GM10266 (cell line): ENCODE data around the gene SLC3A2.
"Not testable (repeated sequence)": the region's sequence is repeated elsewhere in the genome, so short reads cannot be mapped to it uniquely, and the experiment has no call there.

Experiments used
- DNase-seq: peaks from one replicate; pipeline ENCODE4 v3.0.0; 2012; ENCODE audit errors: extremely low spot score
- TF ChIP-seq, protein P1 (sequence below): IDR thresholded peaks from 2 replicates; pipeline ENCODE4 v1.5.1; 2012; ENCODE audit warnings: mild to moderate bottlenecking, low read depth; ENCODE audit not compliant: control insufficient read depth, insufficient read depth; ENCODE audit errors: missing control alignments

Gene SLC3A2

DNA sequence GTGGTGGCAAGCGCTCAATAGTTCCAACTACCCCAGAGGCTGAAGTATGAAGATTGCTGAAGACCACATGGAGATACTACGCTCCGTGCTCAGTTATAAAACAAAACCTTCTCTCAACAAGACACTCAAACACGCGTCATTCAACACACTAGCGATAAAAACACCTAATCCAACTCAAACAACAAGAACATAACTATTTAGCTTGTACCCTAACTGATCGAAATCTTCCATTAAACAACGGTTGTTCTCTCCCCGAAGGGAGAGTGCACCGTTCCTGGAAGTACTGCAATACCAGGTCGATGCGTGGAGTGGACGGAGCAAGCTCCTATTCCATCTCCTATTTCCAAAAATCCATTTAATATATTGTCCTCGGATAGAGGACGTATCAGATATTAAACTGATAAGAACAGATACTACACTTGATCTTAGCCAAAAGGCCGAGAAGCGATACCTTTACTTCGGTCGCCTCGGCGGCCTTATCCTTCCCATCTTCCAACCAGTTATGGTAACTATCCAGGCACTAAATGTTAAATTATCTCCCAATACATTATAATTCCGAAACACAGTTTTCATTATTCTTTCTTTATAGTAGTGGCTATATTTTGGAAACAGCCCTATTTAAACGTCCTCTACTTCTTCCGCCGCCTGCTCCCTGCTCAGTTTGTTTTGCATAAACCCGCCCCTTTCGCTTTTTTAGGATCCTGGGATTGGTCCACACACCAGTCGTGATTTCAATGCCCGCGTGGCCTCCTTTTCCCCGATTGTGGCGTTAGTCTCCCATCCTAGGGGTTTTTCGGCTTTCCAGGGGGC is 39.1 kb upstream of the SLC3A2 start:
- TF ChIP-seq, protein P1, sequence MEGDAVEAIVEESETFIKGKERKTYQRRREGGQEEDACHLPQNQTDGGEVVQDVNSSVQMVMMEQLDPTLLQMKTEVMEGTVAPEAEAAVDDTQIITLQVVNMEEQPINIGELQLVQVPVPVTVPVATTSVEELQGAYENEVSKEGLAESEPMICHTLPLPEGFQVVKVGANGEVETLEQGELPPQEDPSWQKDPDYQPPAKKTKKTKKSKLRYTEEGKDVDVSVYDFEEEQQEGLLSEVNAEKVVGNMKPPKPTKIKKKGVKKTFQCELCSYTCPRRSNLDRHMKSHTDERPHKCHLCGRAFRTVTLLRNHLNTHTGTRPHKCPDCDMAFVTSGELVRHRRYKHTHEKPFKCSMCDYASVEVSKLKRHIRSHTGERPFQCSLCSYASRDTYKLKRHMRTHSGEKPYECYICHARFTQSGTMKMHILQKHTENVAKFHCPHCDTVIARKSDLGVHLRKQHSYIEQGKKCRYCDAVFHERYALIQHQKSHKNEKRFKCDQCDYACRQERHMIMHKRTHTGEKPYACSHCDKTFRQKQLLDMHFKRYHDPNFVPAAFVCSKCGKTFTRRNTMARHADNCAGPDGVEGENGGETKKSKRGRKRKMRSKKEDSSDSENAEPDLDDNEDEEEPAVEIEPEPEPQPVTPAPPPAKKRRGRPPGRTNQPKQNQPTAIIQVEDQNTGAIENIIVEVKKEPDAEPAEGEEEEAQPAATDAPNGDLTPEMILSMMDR = no peak
- peak; percentile 85 for DNase-seq

GRCh38 chr11:62842171-62842741 is 38.4 kb upstream of the SLC3A2 start:
- DNase-seq = peak; percentile 18
- TF ChIP-seq, protein P1 = no peak

- DNase-seq = not testable (repeated sequence)
These were observed 37.8 kb upstream of the SLC3A2 start for GRCh38 chr11:62842891-62843290.

DNA sequence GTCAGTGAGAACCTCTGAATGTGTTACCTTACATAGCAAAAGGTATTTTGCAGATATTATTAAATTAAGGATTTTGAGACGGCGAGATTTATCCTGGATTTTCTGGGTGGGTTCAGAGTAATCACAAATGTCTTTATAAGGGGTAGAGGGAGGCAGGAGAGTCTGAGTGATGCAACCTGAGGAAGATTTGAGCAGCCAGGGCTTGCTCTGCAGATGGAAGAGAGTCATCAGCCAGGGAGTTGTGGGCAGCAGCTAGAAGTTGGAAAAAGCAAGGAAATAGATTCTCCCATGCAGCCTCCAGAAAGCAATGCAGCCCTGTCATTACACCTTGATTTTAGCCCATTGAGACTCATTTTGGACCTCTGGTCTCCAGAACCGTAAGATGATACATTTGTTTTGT is 37.2 kb upstream of the SLC3A2 start:
- TF ChIP-seq, protein P1 = no peak
- no peak for DNase-seq

GRCh38 chr11:62844154-62844553 is 36.5 kb upstream of the SLC3A2 start:
- no peak for DNase-seq
- TF ChIP-seq, protein P1 = no peak

DNA sequence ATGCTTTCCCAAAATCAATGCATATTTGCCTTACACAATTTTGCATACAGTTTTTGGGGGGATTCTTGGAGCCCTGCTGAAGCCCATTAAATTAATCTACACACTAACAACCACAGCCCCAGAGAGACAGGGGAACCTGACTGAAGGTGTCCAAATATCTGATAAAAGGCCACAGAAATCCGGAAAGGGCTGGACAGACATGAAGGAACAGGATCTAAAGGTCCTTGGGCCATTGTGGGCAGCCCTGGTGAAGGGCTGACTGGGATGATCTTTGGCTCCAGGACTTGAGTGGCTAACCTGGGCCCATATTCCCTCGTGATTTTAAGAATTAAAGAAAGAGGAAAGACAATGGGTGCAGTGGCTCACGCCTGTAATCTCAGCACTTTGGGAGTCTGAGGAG is 34.5 kb upstream of the SLC3A2 start:
- no peak for DNase-seq
- TF ChIP-seq, protein P1 = no peak

DNA sequence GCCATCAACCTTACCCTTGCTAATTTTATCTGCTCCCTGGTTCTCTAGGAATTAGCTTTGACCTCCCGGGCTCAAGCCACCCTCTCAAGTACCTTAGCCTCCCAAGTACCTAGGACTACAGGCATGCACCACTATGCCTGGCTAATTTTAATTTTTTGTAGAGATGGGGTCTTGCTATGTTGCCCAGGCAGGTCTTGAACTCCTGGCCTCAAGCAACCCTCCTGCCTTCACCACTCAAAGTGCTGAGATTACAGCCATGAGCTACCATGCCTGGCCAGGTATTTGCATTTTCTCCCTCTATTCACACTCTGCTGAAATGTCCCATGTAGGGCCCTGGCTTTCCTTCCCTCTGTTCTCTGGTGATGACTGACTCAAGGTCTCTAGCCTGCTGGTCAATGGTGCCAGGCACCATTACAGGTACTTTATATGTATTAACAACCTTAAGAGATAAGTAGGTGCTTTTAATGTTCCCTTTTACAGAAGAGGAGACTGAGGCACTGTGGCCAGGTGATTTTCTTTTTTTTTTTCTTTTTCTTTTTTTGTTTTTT is 32.9 kb upstream of the SLC3A2 start:
- TF ChIP-seq, protein P1 = no peak
- DNase-seq = no peak
